ENCODE data around the gene PDXK.

PDXK gene

GRCh38 chr21:43741423-43742096, 22.6 kb downstream of the PDXK start:
- no peak for DNase-seq (ENCODE audit: low read depth in 4 of 4, low spot score in 1 of 4)

GRCh38 chr21:43743947-43744346, 25.0 kb downstream of the PDXK start:
- DNase-seq (ENCODE audit: low read depth in 4 of 4, low spot score in 1 of 4), result no peak

GRCh38 chr21:43744725-43745124, 25.8 kb downstream of the PDXK start:
- no peak for DNase-seq (ENCODE audit: low read depth in 4 of 4, low spot score in 1 of 4)

GRCh38 chr21:43745772-43746517, 27.0 kb downstream of the PDXK start:
- DNase-seq (ENCODE audit: low read depth in 4 of 4, low spot score in 1 of 4), result no peak

GRCh38 chr21:43748622-43749021, 29.7 kb downstream of the PDXK start:
- DNase-seq (ENCODE audit: low read depth in 4 of 4, low spot score in 1 of 4), result no peak

- DNase-seq (ENCODE audit: low read depth in 4 of 4, low spot score in 1 of 4), result no peak
Observed at GRCh38 chr21:43749651-43750262, 30.8 kb downstream of the PDXK start.

- DNase-seq (ENCODE audit: low read depth in 4 of 4, low spot score in 1 of 4), result no peak
Observed at GRCh38 chr21:43750339-43751033, 31.6 kb downstream of the PDXK start.

- DNase-seq (ENCODE audit: low read depth in 4 of 4, low spot score in 1 of 4), result no peak
Observed at GRCh38 chr21:43751955-43752591, 33.1 kb downstream of the PDXK start.

- no peak for DNase-seq (ENCODE audit: low read depth in 4 of 4, low spot score in 1 of 4)
Observed at GRCh38 chr21:43752758-43753438, 34.0 kb downstream of the PDXK start.

GRCh38 chr21:43753439-43753799, 34.5 kb downstream of the PDXK start:
- no peak for DNase-seq (ENCODE audit: low read depth in 4 of 4, low spot score in 1 of 4)

GRCh38 chr21:43754948-43755781, 36.2 kb downstream of the PDXK start:
- no peak for DNase-seq (ENCODE audit: low read depth in 4 of 4, low spot score in 1 of 4)

GRCh38 chr21:43755820-43756594, 37.1 kb downstream of the PDXK start:
- no peak for DNase-seq (ENCODE audit: low read depth in 4 of 4, low spot score in 1 of 4)

GRCh38 chr21:43757601-43758000, 38.7 kb downstream of the PDXK start:
- no peak for DNase-seq (ENCODE audit: low read depth in 4 of 4, low spot score in 1 of 4)

GRCh38 chr21:43758111-43758641, 39.2 kb downstream of the PDXK start:
- DNase-seq (ENCODE audit: low read depth in 4 of 4, low spot score in 1 of 4), result no peak

GRCh38 chr21:43758811-43759210, 39.9 kb downstream of the PDXK start:
- no peak for DNase-seq (ENCODE audit: low read depth in 4 of 4, low spot score in 1 of 4)

- no peak for DNase-seq (ENCODE audit: low read depth in 4 of 4, low spot score in 1 of 4)
Observed at GRCh38 chr21:43759651-43760050, 40.7 kb downstream of the PDXK start.

GRCh38 chr21:43760391-43760958, 41.5 kb downstream of the PDXK start:
- DNase-seq (ENCODE audit: low read depth in 4 of 4, low spot score in 1 of 4), result no peak

- DNase-seq (ENCODE audit: low read depth in 4 of 4, low spot score in 1 of 4), result no peak
Observed at GRCh38 chr21:43761886-43762285, 43.0 kb downstream of the PDXK start.

Data from stimulated activated CD4-positive, alpha-beta T cell treated with anti-CD3 and anti-CD28 coated beads, Interleukin-1b, Interleukin-23, amount 100 ng/mL, for 24 hours (primary cell).